H9 (cell line): ENCODE measurements around the gene HS2ST1. TPM values are rescaled to one million over a fixed set of nuclear protein-coding genes. Genes with fewer than 3 reads are reported as not detected.

Source experiments
- DNase-seq: peaks from one replicate; pipeline ENCODE4 v3.0.0-alpha.2; 2017
- H2AFZ ChIP-seq: one replicate; pipeline ENCODE4 v1.6.1; 2013; ENCODE audit warnings: mild to moderate bottlenecking, low read length, control low read depth, moderate library complexity
- H2AK5ac ChIP-seq: 2 replicates; pipeline ENCODE4 v1.6.1; 2013; ENCODE audit warnings: low read length, control low read depth, mixed read lengths; ENCODE audit not compliant: insufficient read length
- H2BK120ac ChIP-seq: one replicate; pipeline ENCODE4 v1.6.1; 2013; ENCODE audit warnings: low read depth, mild to moderate bottlenecking, low read length, control low read depth, inconsistent platforms; ENCODE audit not compliant: poor library complexity, severe bottlenecking
- H2BK12ac ChIP-seq: 2 replicates; pipeline ENCODE4 v1.6.1; 2013; ENCODE audit warnings: low read length, control low read depth, mixed read lengths, low read depth; ENCODE audit not compliant: insufficient read length
- H2BK15ac ChIP-seq: 2 replicates; pipeline ENCODE4 v1.6.1; 2013; ENCODE audit warnings: low read depth, low read length, control low read depth
- H2BK20ac ChIP-seq: one replicate; pipeline ENCODE4 v1.6.1; 2013; ENCODE audit warnings: low read depth, mild to moderate bottlenecking, low read length, control low read depth, inconsistent platforms; ENCODE audit not compliant: poor library complexity, severe bottlenecking
- H2BK5ac ChIP-seq: 2 replicates; pipeline ENCODE4 v1.6.1; 2013; ENCODE audit warnings: low read length, control low read depth, mixed read lengths; ENCODE audit not compliant: insufficient read length
- H3K14ac ChIP-seq: 2 replicates; pipeline ENCODE4 v1.6.1; 2013; ENCODE audit warnings: low read length, control low read depth; ENCODE audit not compliant: insufficient read depth
- H3K18ac ChIP-seq: 2 replicates; pipeline ENCODE4 v1.6.1; 2013; ENCODE audit warnings: low read depth, mild to moderate bottlenecking, mixed read lengths, low read length, control low read depth; ENCODE audit not compliant: insufficient read length
- H3K23ac ChIP-seq: 2 replicates; pipeline ENCODE4 v1.6.1; 2013; ENCODE audit warnings: low read length, control low read depth, mixed read lengths, low read depth; ENCODE audit not compliant: insufficient read length
- H3K23me2 ChIP-seq: 2 replicates; pipeline ENCODE4 v1.6.1; 2013; ENCODE audit warnings: low read depth, mild to moderate bottlenecking, mixed read lengths, low read length, control low read depth; ENCODE audit not compliant: insufficient read length, poor library complexity, severe bottlenecking
- H3K27ac ChIP-seq: 2 replicates; pipeline ENCODE4 v1.5.1; 2013; ENCODE audit warnings: low read length, control low read depth, mixed read lengths, low read depth; ENCODE audit not compliant: insufficient read length
- H3K27me3 ChIP-seq: 2 replicates; pipeline ENCODE4 v1.6.1; 2013; ENCODE audit warnings: low read length, control low read depth, inconsistent platforms; ENCODE audit not compliant: insufficient read depth
- H3K4ac ChIP-seq: 2 replicates; pipeline ENCODE4 v1.6.1; 2013; ENCODE audit warnings: low read depth, mild to moderate bottlenecking, control low read depth, inconsistent platforms, low read length, moderate library complexity
- H3K4me1 ChIP-seq: 2 replicates; pipeline ENCODE4 v1.6.1; 2013; ENCODE audit warnings: low read length, control low read depth, inconsistent platforms; ENCODE audit not compliant: insufficient read depth
- H3K4me2 ChIP-seq: 2 replicates; pipeline ENCODE4 v1.6.1; 2013; ENCODE audit warnings: low read length, control low read depth, mixed read lengths; ENCODE audit not compliant: insufficient read length, insufficient read depth
- H3K56ac ChIP-seq: 2 replicates; pipeline ENCODE4 v1.6.1; 2013; ENCODE audit warnings: low read depth, mild to moderate bottlenecking, mixed read lengths, low read length, control low read depth; ENCODE audit not compliant: insufficient read length
- H3K79me1 ChIP-seq: 2 replicates; pipeline ENCODE4 v1.6.1; 2013; ENCODE audit warnings: low read depth, mild to moderate bottlenecking, moderate library complexity, low read length, control low read depth, inconsistent platforms; ENCODE audit not compliant: insufficient read depth, poor library complexity, severe bottlenecking
- H3K79me2 ChIP-seq: 2 replicates; pipeline ENCODE4 v1.6.1; 2013; ENCODE audit warnings: low read length, control low read depth, inconsistent platforms; ENCODE audit not compliant: insufficient read depth
- H3K9ac ChIP-seq: 2 replicates; pipeline ENCODE4 v1.6.1; 2013; ENCODE audit warnings: low read length, control low read depth, mixed read lengths; ENCODE audit not compliant: insufficient read length; ENCODE audit errors: extremely low read depth
- H3K9me3 ChIP-seq: one replicate; pipeline ENCODE4 v1.6.1; 2013; ENCODE audit warnings: low read depth, low read length, inconsistent platforms; ENCODE audit not compliant: control insufficient read depth
- H3T11ph ChIP-seq: one replicate; pipeline ENCODE4 v1.6.1; 2013; ENCODE audit warnings: mild to moderate bottlenecking, low read length, control low read depth, inconsistent platforms
- H4K20me1 ChIP-seq: one replicate; pipeline ENCODE4 v1.6.1; 2013; ENCODE audit not compliant: control insufficient read depth, insufficient read length, insufficient read depth
- H4K5ac ChIP-seq: 2 replicates; pipeline ENCODE4 v1.6.1; 2013; ENCODE audit warnings: low read depth, mild to moderate bottlenecking, mixed read lengths, low read length, control low read depth; ENCODE audit not compliant: insufficient read length
- H4K8ac ChIP-seq: replicated peaks from 2 replicates; pipeline ENCODE4 v1.6.1; 2013; ENCODE audit warnings: low read length, control low read depth, mixed read lengths, low read depth; ENCODE audit not compliant: insufficient read length
- H4K91ac ChIP-seq: 2 replicates; pipeline ENCODE4 v1.6.1; 2013; ENCODE audit warnings: low read depth, mild to moderate bottlenecking, moderate library complexity, mixed read lengths, low read length, control low read depth; ENCODE audit not compliant: insufficient read length
- H3K27ac Mint-ChIP-seq, 3 experiments: 2 replicates in 2 of 3; 3 replicates in 1 of 3; pipeline ENCODE4 v1.8.0; 2020 to 2021; ENCODE audit warnings: mixed read lengths in 3 of 3, mild to moderate bottlenecking in 1 of 3, moderate library complexity in 1 of 3
- H3K27me3 Mint-ChIP-seq: 2 replicates; pipeline ENCODE4 v1.8.0; 2021; ENCODE audit warnings: low read depth, mild to moderate bottlenecking, moderate library complexity, mixed read lengths
- H3K36me3 Mint-ChIP-seq, 3 experiments: 2 replicates in 2 of 3; 3 replicates in 1 of 3; pipeline ENCODE4 v1.8.0; 2020 to 2021; ENCODE audit warnings: low read depth in 3 of 3, mixed read lengths in 3 of 3; ENCODE audit not compliant: insufficient read depth in 1 of 3
- H3K4me1 Mint-ChIP-seq, 2 experiments: 2 replicates each; pipeline ENCODE4 v1.8.0; 2020; ENCODE audit warnings: mixed read lengths in 2 of 2
- H3K4me3 Mint-ChIP-seq, 2 experiments: 2 replicates in 1 of 2; 3 replicates in 1 of 2; pipeline ENCODE4 v1.8.0; 2020 to 2021; ENCODE audit warnings: mild to moderate bottlenecking in 2 of 2, mixed read lengths in 2 of 2, moderate library complexity in 1 of 2
- H3K9me3 Mint-ChIP-seq, 2 experiments: 2 replicates in 1 of 2; 3 replicates in 1 of 2; pipeline ENCODE4 v1.8.0; 2020; ENCODE audit warnings: mild to moderate bottlenecking in 2 of 2, mixed read lengths in 2 of 2, moderate library complexity in 1 of 2
- CTCF ChIP-seq: fragments of 200-600 bp; sonication (generic); conservative IDR thresholded peaks from 3 replicates; pipeline ENCODE4 v1.8.0; 2021; ENCODE audit warnings: antibody characterized with exemption, mild to moderate bottlenecking
- WGBS: extraction: QIAGEN DNeasy Blood & Tissue Kit; methylation state at CpG from one replicate; pipeline ENCODE4 v1.1.7; 2013; ENCODE audit warnings: missing lambda C conversion rate, low lambda C conversion rate, mixed read lengths; ENCODE audit not compliant: insufficient read length; ENCODE audit errors: extremely low coverage; 5-methylcytosine and 5-hydroxymethylcytosine counted together
- total RNA-seq: library from RNA; stranded (reverse); gene quantifications from 2 replicates; pipeline ENCODE4 v1.2.1, GENCODE V29; 2021

HS2ST1 gene
- total RNA-seq, 1 experiment from 2014 or later, result 20.1 TPM

- Mint-ChIP-seq H3K27me3 (peaks cover 12% of the 10 kb centered on the region), H3K27ac (no peak overlapping the region), H3K36me3 (no peaks in the 10 kb centered on the region), H3K4me3 (no peak overlapping the region), H3K4me1 (peaks cover 17% of the 10 kb centered on the region in 2 experiments), H3K9me3 (peaks cover 0 to 2% of the 10 kb centered on the region in 2 experiments; a peak in 1 of 5 replicates)
- H2BK5ac ChIP-seq, result no peak overlapping the region
- H4K8ac ChIP-seq, result no peak overlapping the region
- H3K27me3 ChIP-seq, result no peaks in the 10 kb centered on the region
- no peak overlapping the region for H3K27ac ChIP-seq
- DNase-seq, result no peak
- peaks cover 3% of the 10 kb centered on the region; the same call in 1 of the 2 replicates for H3K4me1 ChIP-seq
- no peaks in the 10 kb centered on the region for H3K79me1 ChIP-seq
- H3K14ac ChIP-seq, result no peak overlapping the region
- no peak overlapping the region for H3K4ac ChIP-seq
- H2BK120ac ChIP-seq, result no peak overlapping the region
- H2BK15ac ChIP-seq, result no peak overlapping the region
- no peak overlapping the region for H4K5ac ChIP-seq
- H2AFZ ChIP-seq, result no peak overlapping the region
- H2BK12ac ChIP-seq, result no peak overlapping the region
- no peak overlapping the region for H2BK20ac ChIP-seq
- H4K91ac ChIP-seq, result no peak overlapping the region
- no peaks in the 10 kb centered on the region for H3K79me2 ChIP-seq
- H3K56ac ChIP-seq, result no peak overlapping the region
- no peak overlapping the region for H3K18ac ChIP-seq
- H3K4me2 ChIP-seq, result no peak overlapping the region
- H3K23ac ChIP-seq, result no peak overlapping the region
- TF ChIP-seq CTCF, result peak; percentile 62
- H3K9ac ChIP-seq, result no peak overlapping the region
- H3K9me3 ChIP-seq, result no peaks in the 10 kb centered on the region
- H3T11ph ChIP-seq, result no peak overlapping the region
- no peaks in the 10 kb centered on the region for H3K23me2 ChIP-seq
- H4K20me1 ChIP-seq, result no peaks in the 10 kb centered on the region
- no peak overlapping the region for H2AK5ac ChIP-seq
- no CpG with 5 or more reads among the region's 2 CpGs for WGBS
Measured at GRCh38 chr1:87120779-87121178, 206.3 kb downstream of the HS2ST1 start.
